Left lobe of liver (tissue), 2 donors: ENCODE measurements around the gene CDC7. TPM values are rescaled to one million over a fixed set of nuclear protein-coding genes. Genes with fewer than 3 reads are reported as not detected.
"Not testable (repeated sequence)": the region's sequence is repeated elsewhere in the genome, so short reads cannot be mapped to it uniquely, and the experiment has no call there.

ENCODE experiments used
- ATAC-seq: fragments of 200-7000 bp; cut with Tn5 transposase; one replicate; pipeline ENCODE4 v1.9.1; 2020; ENCODE audit warnings: mild to moderate bottlenecking, moderate library complexity
- DNase-seq: peaks from one replicate; pipeline ENCODE4 v3.0.0-alpha.2; 2020; ENCODE audit warnings: low spot score
- total RNA-seq: library from RNA; stranded (reverse); gene quantifications from one replicate; pipeline ENCODE4 v1.2.1, GENCODE V29; 2021
- donor health status: DM: no; HTN: no; CAD: no; lungs with moderate emphysema.
- donor health status: DM: no; HTN: yes; CAD: no.

The CDC7 gene
- total RNA-seq, 1 donor from 2014 or later, result 0.45 TPM

GRCh38 chr1:91507328-91507727 lies 6.7 kb downstream of the CDC7 start:
- DNase-seq, result no peak

GRCh38 chr1:91510754-91511153 lies 10.1 kb downstream of the CDC7 start:
- DNase-seq (no peak), ATAC-seq (no peak)

More at GRCh38 chr1:91507328-91507727, 6.7 kb downstream of the CDC7 start:
- ATAC-seq, result no peak

GRCh38 chr1:91511386-91511785 lies 10.7 kb downstream of the CDC7 start:
- no peak for DNase-seq
- peak; percentile 61 for ATAC-seq

GRCh38 chr1:91513160-91513559 lies 12.5 kb downstream of the CDC7 start:
- ATAC-seq (no peak), DNase-seq (no peak)

GRCh38 chr1:91513706-91514105 lies 13.1 kb downstream of the CDC7 start:
- no peak for ATAC-seq
- no peak for DNase-seq

- DNase-seq (no peak), ATAC-seq (no peak)
Measured at GRCh38 chr1:91515994-91516393, 15.3 kb downstream of the CDC7 start.

- not testable (repeated sequence) for DNase-seq, ATAC-seq
Measured at GRCh38 chr1:91516605-91517004, 16.0 kb downstream of the CDC7 start.

GRCh38 chr1:91519167-91519566 lies 18.5 kb downstream of the CDC7 start:
- ATAC-seq, result not testable (repeated sequence)

GRCh38 chr1:91520942-91521507 lies 20.4 kb downstream of the CDC7 start:
- ATAC-seq, result no peak
- DNase-seq, result no peak

More at GRCh38 chr1:91519167-91519566, 18.5 kb downstream of the CDC7 start:
- DNase-seq, result not testable (repeated sequence)

GRCh38 chr1:91523482-91523881 lies 22.8 kb downstream of the CDC7 start:
- DNase-seq (no peak), ATAC-seq (no peak)

GRCh38 chr1:91526496-91526895 lies 25.8 kb downstream of the CDC7 start:
- ATAC-seq, result no peak

GRCh38 chr1:91527266-91527765 lies 26.7 kb downstream of the CDC7 start:
- DNase-seq, result no peak
- ATAC-seq, result no peak

More at GRCh38 chr1:91526496-91526895, 25.8 kb downstream of the CDC7 start:
- DNase-seq, result no peak

GRCh38 chr1:91527781-91528180 lies 27.1 kb downstream of the CDC7 start:
- no peak for DNase-seq
- ATAC-seq, result no peak

- ATAC-seq (peak; percentile 63), DNase-seq (no peak)
Measured at GRCh38 chr1:91529856-91530255, 29.2 kb downstream of the CDC7 start.

GRCh38 chr1:91533361-91534024 lies 32.8 kb downstream of the CDC7 start:
- no peak for ATAC-seq
- DNase-seq, result no peak

GRCh38 chr1:91535441-91535840 lies 34.8 kb downstream of the CDC7 start:
- no peak for DNase-seq
- no peak for ATAC-seq

- ATAC-seq (no peak), DNase-seq (no peak)
Measured at GRCh38 chr1:91537281-91537986, 36.8 kb downstream of the CDC7 start.

- no peak for ATAC-seq
- no peak for DNase-seq
Measured at GRCh38 chr1:91537987-91538304, 37.3 kb downstream of the CDC7 start.

GRCh38 chr1:91540910-91541309 lies 40.3 kb downstream of the CDC7 start:
- DNase-seq (no peak), ATAC-seq (no peak)

- no peak for DNase-seq
- ATAC-seq, result no peak
Measured at GRCh38 chr1:91541918-91542533, 41.4 kb downstream of the CDC7 start.

- ATAC-seq (no peak), DNase-seq (no peak)
Measured at GRCh38 chr1:91545506-91546300, 45.1 kb downstream of the CDC7 start.
